ENCODE measurements around the gene LGR4. TPM values are rescaled to one million over a fixed set of nuclear protein-coding genes. Genes with fewer than 3 reads are reported as not detected.

LGR4 gene
- total RNA-seq, 4 donors from 2014 or later, result 26.5 to 51.3 (median 31.9) TPM

DNA sequence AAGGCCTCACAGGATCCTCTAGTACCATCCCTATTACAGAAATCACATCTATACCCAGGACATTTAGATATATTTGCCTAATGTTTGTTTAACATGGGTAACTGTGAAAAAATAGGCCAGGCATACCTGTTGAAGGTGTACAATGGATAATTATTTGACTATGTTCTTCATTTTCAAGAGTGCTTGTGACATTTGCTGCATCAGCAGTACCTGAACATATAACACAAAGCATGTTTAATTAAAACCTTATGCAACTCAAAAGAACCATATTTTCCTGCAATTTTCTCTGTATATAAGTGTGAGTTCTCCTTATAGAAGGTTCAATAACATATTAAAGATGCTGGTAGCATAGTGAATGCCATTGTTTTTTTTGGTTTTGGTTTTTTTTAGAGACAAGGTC, 101.1 kb downstream of the LGR4 start:
- Histone ChIP-seq H3K4me3 (no peak overlapping the region), H3K36me3 (peaks cover 0 to 70% (median 6%) of the 10 kb centered on the region in 3 donors)
- TF ChIP-seq EP300 (IDR thresholded peaks at IDR 0.05) (no peak), POLR2A (IDR thresholded peaks at IDR 0.05) (no peak)
- TF ChIP-seq, protein P1, sequence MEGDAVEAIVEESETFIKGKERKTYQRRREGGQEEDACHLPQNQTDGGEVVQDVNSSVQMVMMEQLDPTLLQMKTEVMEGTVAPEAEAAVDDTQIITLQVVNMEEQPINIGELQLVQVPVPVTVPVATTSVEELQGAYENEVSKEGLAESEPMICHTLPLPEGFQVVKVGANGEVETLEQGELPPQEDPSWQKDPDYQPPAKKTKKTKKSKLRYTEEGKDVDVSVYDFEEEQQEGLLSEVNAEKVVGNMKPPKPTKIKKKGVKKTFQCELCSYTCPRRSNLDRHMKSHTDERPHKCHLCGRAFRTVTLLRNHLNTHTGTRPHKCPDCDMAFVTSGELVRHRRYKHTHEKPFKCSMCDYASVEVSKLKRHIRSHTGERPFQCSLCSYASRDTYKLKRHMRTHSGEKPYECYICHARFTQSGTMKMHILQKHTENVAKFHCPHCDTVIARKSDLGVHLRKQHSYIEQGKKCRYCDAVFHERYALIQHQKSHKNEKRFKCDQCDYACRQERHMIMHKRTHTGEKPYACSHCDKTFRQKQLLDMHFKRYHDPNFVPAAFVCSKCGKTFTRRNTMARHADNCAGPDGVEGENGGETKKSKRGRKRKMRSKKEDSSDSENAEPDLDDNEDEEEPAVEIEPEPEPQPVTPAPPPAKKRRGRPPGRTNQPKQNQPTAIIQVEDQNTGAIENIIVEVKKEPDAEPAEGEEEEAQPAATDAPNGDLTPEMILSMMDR (IDR thresholded peaks at IDR 0.05), result no peak

DNA sequence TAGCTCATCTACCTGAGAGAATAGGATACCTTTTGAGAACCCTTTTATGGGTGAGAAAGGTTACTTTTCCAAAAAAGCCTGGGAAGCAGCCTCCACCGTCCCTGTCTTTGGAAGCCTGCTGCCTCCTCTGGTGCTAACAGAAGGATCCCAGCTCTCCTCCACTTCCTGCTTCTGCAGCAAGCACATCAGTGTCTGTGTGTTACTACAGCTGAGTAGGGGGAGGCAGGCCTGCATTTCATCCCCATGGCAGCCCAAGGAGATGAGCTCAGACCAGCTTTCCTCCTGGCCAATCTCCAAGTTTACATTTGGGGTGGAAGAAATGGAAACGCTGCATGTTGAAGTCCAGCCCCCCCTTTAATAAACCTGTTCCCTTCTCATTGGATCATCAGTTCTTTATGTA, 102.2 kb downstream of the LGR4 start:
- 29 to 49% methylated on average over 2 of the region's 2 CpGs for WGBS, 2 donors
- no peak for DNase-seq (ENCODE audit: low spot score in 2 of 2)
- TF ChIP-seq EP300 (IDR thresholded peaks at IDR 0.05) (no peak), POLR2A (IDR thresholded peaks at IDR 0.05) (no peak)
- TF ChIP-seq, protein P1 (IDR thresholded peaks at IDR 0.05), result no peak
- H3K27me3 ChIP-seq, result no peaks in the 10 kb centered on the region
- H3K9me3 ChIP-seq, result no peaks in the 10 kb centered on the region
- H3K4me3 ChIP-seq, result no peak overlapping the region
- peaks cover 0 to 67% (median 6%) of the 10 kb centered on the region in 3 donors for H3K36me3 ChIP-seq
- no peaks in the 10 kb centered on the region for H3K4me1 ChIP-seq
- H3K27ac ChIP-seq, result no peak overlapping the region

More for the DNA sequence above, 101.1 kb downstream of the LGR4 start:
- Histone ChIP-seq H3K9me3 (no peaks in the 10 kb centered on the region), H3K27ac (no peak overlapping the region), H3K4me1 (no peaks in the 10 kb centered on the region), H3K27me3 (no peaks in the 10 kb centered on the region)
- no peak for DNase-seq (ENCODE audit: low spot score in 2 of 2)

DNA sequence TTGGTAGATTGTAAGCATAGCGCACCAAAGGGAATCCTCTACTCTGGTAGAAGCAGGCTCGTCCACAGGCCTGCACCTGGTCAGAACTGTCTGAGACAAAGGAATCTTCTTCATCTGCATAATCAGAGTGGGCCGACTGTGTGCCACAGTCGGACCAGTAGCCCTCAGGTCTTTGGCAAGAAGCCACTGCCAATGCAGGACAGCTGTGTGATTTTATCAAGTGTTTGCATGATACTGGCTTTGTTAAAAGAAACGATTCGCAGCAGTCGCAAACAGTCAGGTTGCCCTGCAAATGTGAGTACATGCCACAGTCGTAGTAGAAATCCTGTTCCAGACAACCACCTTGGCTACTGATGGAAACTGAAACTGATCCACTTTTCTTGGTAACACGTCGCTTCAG, 104.7 kb downstream of the LGR4 start:
- H3K4me1 ChIP-seq, result peaks cover 0 to 7% (median 3%) of the 10 kb centered on the region in 4 donors
- no peaks in the 10 kb centered on the region for H3K9me3 ChIP-seq
- WGBS, 2 donors, result 94 to 95% methylated on average over 9 to 10 of the region's 10 CpGs
- TF ChIP-seq, protein P1 (IDR thresholded peaks at IDR 0.05), result no peak
- no peak for TF ChIP-seq POLR2A (IDR thresholded peaks at IDR 0.05)
- no peak for TF ChIP-seq EP300 (IDR thresholded peaks at IDR 0.05)
- H3K27ac ChIP-seq, result no peak overlapping the region
- DNase-seq (ENCODE audit: low spot score in 2 of 2), result no peak
- H3K4me3 ChIP-seq, result no peak overlapping the region
- peaks cover 0 to 44% (median 6%) of the 10 kb centered on the region in 3 donors for H3K36me3 ChIP-seq
- H3K27me3 ChIP-seq, result no peaks in the 10 kb centered on the region

- 37 to 40% methylated on average over 13 of the region's 13 CpGs for WGBS, 2 donors
- Histone ChIP-seq H3K36me3 (peaks cover 0 to 14% (median 0%) of the 10 kb centered on the region in 3 donors), H3K4me3 (peak overlapping the region; percentile 41 to 81 (median 68)), H3K27ac (peak overlapping the region in 2 of 4 donors; percentile 31 to 66), H3K27me3 (no peaks in the 10 kb centered on the region), H3K4me1 (peaks cover 0 to 18% (median 7%) of the 10 kb centered on the region in 4 donors), H3K9me3 (no peaks in the 10 kb centered on the region)
- TF ChIP-seq POLR2A (IDR thresholded peaks at IDR 0.05) (no peak), EP300 (IDR thresholded peaks at IDR 0.05) (no peak)
- TF ChIP-seq, protein P1 (IDR thresholded peaks at IDR 0.05), result no peak
- no peak for DNase-seq (ENCODE audit: low spot score in 2 of 2)
Observed at GRCh38 chr11:27363576-27364117, 108.9 kb downstream of the LGR4 start.

GRCh38 chr11:27362749-27363575, 109.6 kb downstream of the LGR4 start, which contains the start of gene CCDC34:
Gene CCDC34 (minus strand): TSS chr11:27363215. CDS start chr11:27363194, 21 bp downstream.
- Histone ChIP-seq H3K9me3 (no peaks in the 10 kb centered on the region), H3K27ac (peak within 1 kb of the TSS in 3 of 4 donors; percentile 30 to 66 (median 31)), H3K27me3 (no peaks in the 10 kb centered on the region), H3K4me3 (peak within 1 kb of the TSS; percentile 41 to 81 (median 68)), H3K4me1 (peaks cover 0 to 18% (median 7%) of the 10 kb centered on the region in 4 donors), H3K36me3 (peaks cover 0 to 8% (median 0%) of the 10 kb centered on the region in 3 donors)
- TF ChIP-seq POLR2A (IDR thresholded peaks at IDR 0.05) (no peak), EP300 (IDR thresholded peaks at IDR 0.05) (peak in 1 of 2 donors; percentile 54)
- TF ChIP-seq, protein P1 (IDR thresholded peaks at IDR 0.05), result peak in 1 of 5 experiments; percentile 31
- 0 to 1% methylated on average over 48 to 57 of the region's 57 CpGs for WGBS, 2 donors
- peak; percentile 66 to 79 for DNase-seq (ENCODE audit: low spot score in 2 of 2)

Measured in tibial nerve (tissue), 4 donors.